HepG2 (cell line): ENCODE measurements around the gene CRYGS. TPM values are rescaled to one million over a fixed set of nuclear protein-coding genes. Genes with fewer than 3 reads are reported as not detected.
A peak's percentile ranks its signal among the peaks of the same experiment; 100 is the strongest.

Experiments used
- ATAC-seq: fragments of 200-7000 bp; cut with Tn5 transposase; 3 replicates; pipeline ENCODE4 v1.9.1; 2020; ENCODE audit warnings: mild to moderate bottlenecking, moderate library complexity
- BruUV-seq: library from RNA; stranded (reverse); fragments of 400-500 nt; replicated peaks from 2 replicates; lab custom pipeline; 2021; lab: Mats Ljungman, UMichigan
- CTCF ChIA-PET: fragments of 300-600 bp; formaldehyde crosslinking; extraction: SDS; loops from one replicate; lab custom pipeline; 2021; ENCODE audit warnings: low total read pairs, inconsistent platforms, low intra/inter-chr PET ratio; lab: Yijun Ruan, JAX
- POLR2A ChIA-PET: fragments of 350-600 bp; sonication (Branson Sonifier 250); formaldehyde crosslinking; loops from one replicate; lab custom pipeline; 2020; ENCODE audit warnings: antibody characterized with exemption, inconsistent platforms; lab: Yijun Ruan, JAX
- DNase-seq: peaks from one replicate; pipeline ENCODE4 v3.0.0-alpha.2; 2015; ENCODE audit warnings: low spot score
- FAIRE-seq: peaks from 3 replicates; lab custom pipeline; 2011; peaks lifted over from hg19 to GRCh38; lab: Jason Lieb, UNC
- H2AFZ ChIP-seq: one replicate; pipeline ENCODE4 v1.6.1; 2011; ENCODE audit warnings: low read length, inconsistent platforms
- H3K27ac ChIP-seq: fragments of 300-600 bp; 3 replicates; pipeline ENCODE4 v1.8.0; 2011; ENCODE audit warnings: mixed run types, mild to moderate bottlenecking, mixed read lengths, low read length, inconsistent platforms; ENCODE audit not compliant: insufficient read depth; ENCODE audit errors: extremely low read length
- H3K27me3 ChIP-seq, 2 experiments: fragments of 200-600 bp in 1 of 2; 2 replicates in 1 of 2; 3 replicates in 1 of 2; pipeline versions ENCODE4 v1.6.0 to v1.8.0; 2011; ENCODE audit warnings: low read length in 2 of 2, mild to moderate bottlenecking in 2 of 2, moderate library complexity in 2 of 2, inconsistent platforms in 1 of 2; ENCODE audit not compliant: insufficient read depth in 2 of 2, control insufficient read depth in 1 of 2
- H3K36me3 ChIP-seq, 2 experiments: fragments of 200-600 bp in 1 of 2; replicated peaks in 1 of 2; 2 replicates in 1 of 2; 3 replicates in 1 of 2; pipeline versions ENCODE4 v1.5.1 to v1.8.0; 2011; ENCODE audit warnings: low read length in 2 of 2, inconsistent platforms in 1 of 2; ENCODE audit not compliant: insufficient read depth in 2 of 2, control insufficient read depth in 1 of 2
- H3K4me1 ChIP-seq: 2 replicates; pipeline ENCODE4 v1.5.1; 2012; ENCODE audit warnings: low read length, inconsistent platforms; ENCODE audit not compliant: insufficient read depth
- H3K4me2 ChIP-seq: 2 replicates; pipeline ENCODE4 v1.6.0; 2011; ENCODE audit warnings: low read depth, low read length, inconsistent platforms
- H3K4me3 ChIP-seq, 3 experiments: fragments of 200-600 bp in 1 of 3; sonication (generic), shearing (Covaris generic) in 1 of 3; replicated peaks in 1 of 3; 2 replicates each; pipeline ENCODE4 v1.5.1; 2011 to 2016; ENCODE audit warnings: low read length in 3 of 3, inconsistent platforms in 2 of 3, low read depth in 2 of 3, mild to moderate bottlenecking in 2 of 3, control low read depth in 1 of 3, mixed read lengths in 1 of 3; ENCODE audit not compliant: insufficient read depth in 1 of 3
- H3K79me2 ChIP-seq: one replicate; pipeline ENCODE4 v1.6.1; 2011; ENCODE audit warnings: low read length, inconsistent platforms; ENCODE audit not compliant: insufficient read depth
- H3K9ac ChIP-seq: 2 replicates; pipeline ENCODE4 v1.6.0; 2011; ENCODE audit warnings: mild to moderate bottlenecking, low read depth, low read length, inconsistent platforms; ENCODE audit not compliant: insufficient read depth
- H3K9me3 ChIP-seq: 2 replicates; pipeline ENCODE4 v1.5.1; 2012; ENCODE audit warnings: mild to moderate bottlenecking, low read length
- H4K20me1 ChIP-seq: 2 replicates; pipeline ENCODE4 v1.6.0; 2011; ENCODE audit warnings: inconsistent platforms, mild to moderate bottlenecking, low read length, moderate library complexity; ENCODE audit not compliant: insufficient read depth
- ATAD3A ChIP-seq: sonication (generic); formaldehyde crosslinking; IDR thresholded peaks from 2 replicates; pipeline ENCODE4 v1.4.0; 2020; ENCODE audit warnings: missing genetic modification reagents
- CEBPB ChIP-seq: IDR thresholded peaks from 2 replicates; pipeline ENCODE4 v1.6.1; 2011; ENCODE audit warnings: low read depth, low read length, improper control_type of control experiment, borderline replicate concordance
- CEBPG ChIP-seq: IDR thresholded peaks from 2 replicates; pipeline ENCODE4 v1.6.1; 2016
- DPF2 ChIP-seq: sonication (generic); formaldehyde crosslinking; IDR thresholded peaks from 2 replicates; pipeline ENCODE4 v1.4.0; 2020; ENCODE audit warnings: mild to moderate bottlenecking, low read depth, missing genetic modification reagents, borderline replicate concordance
- GATA4 ChIP-seq: sonication (generic); IDR thresholded peaks from 2 replicates; pipeline ENCODE4 v1.6.1; 2016; ENCODE audit warnings: antibody characterized with exemption, low read depth, borderline replicate concordance
- HES4 ChIP-seq: sonication (generic); formaldehyde crosslinking; IDR thresholded peaks from 2 replicates; pipeline ENCODE4 v1.9.0; 2021; ENCODE audit warnings: mild to moderate bottlenecking, missing genetic modification reagents, borderline replicate concordance
- HMG20A ChIP-seq: IDR thresholded peaks from 2 replicates; pipeline ENCODE4 v1.6.1; 2016; ENCODE audit warnings: borderline replicate concordance
- IKZF4 ChIP-seq: sonication (generic); formaldehyde crosslinking; IDR thresholded peaks from 2 replicates; pipeline ENCODE4 v1.5.1; 2020; ENCODE audit warnings: borderline replicate concordance, mild to moderate bottlenecking, low read depth, missing genetic modification reagents; ENCODE audit errors: not compliant biosample characterization
- ISX ChIP-seq: sonication (generic); formaldehyde crosslinking; conservative IDR thresholded peaks from 2 replicates; pipeline ENCODE4 v1.5.0; 2020; ENCODE audit warnings: missing genetic modification reagents
- JDP2 ChIP-seq: sonication (generic); formaldehyde crosslinking; IDR thresholded peaks from 2 replicates; pipeline ENCODE4 v1.8.1; 2022; ENCODE audit warnings: missing genetic modification reagents, borderline replicate concordance
- NCOR1 ChIP-seq: fragments of 200-600 bp; sonication (generic); IDR thresholded peaks from 2 replicates; pipeline ENCODE4 v1.7.0; 2017; ENCODE audit warnings: antibody characterized with exemption, low read length, borderline replicate concordance
- NR1H2 ChIP-seq: sonication (generic); formaldehyde crosslinking; IDR thresholded peaks from 2 replicates; pipeline ENCODE4 v1.8.1; 2022; ENCODE audit warnings: low read depth, missing genetic modification reagents, borderline replicate concordance
- PAXIP1 ChIP-seq: sonication (generic); formaldehyde crosslinking; conservative IDR thresholded peaks from 2 replicates; pipeline ENCODE4 v1.4.0; 2020; ENCODE audit warnings: mild to moderate bottlenecking, missing genetic modification reagents, moderate library complexity
- RFX1 ChIP-seq: fragments of 450-650 bp; IDR thresholded peaks from 2 replicates; pipeline ENCODE4 v1.6.1; 2017
- ZNF350 ChIP-seq: sonication (generic); formaldehyde crosslinking; IDR thresholded peaks from 2 replicates; pipeline ENCODE4 v1.4.0; 2020; ENCODE audit warnings: mild to moderate bottlenecking, low read depth, missing genetic modification reagents, borderline replicate concordance
- ZNF605 ChIP-seq: sonication (generic); formaldehyde crosslinking; IDR thresholded peaks from 2 replicates; pipeline ENCODE4 v1.8.0; 2022; ENCODE audit warnings: mild to moderate bottlenecking, missing genetic modification reagents
- ZNF670 ChIP-seq: sonication (generic); formaldehyde crosslinking; IDR thresholded peaks from 2 replicates; pipeline ENCODE4 v1.8.0; 2022; ENCODE audit warnings: mild to moderate bottlenecking, missing genetic modification reagents, borderline replicate concordance
- WGBS: methylation state at CpG from one replicate; pipeline ENCODE4 v1.1.6; 2017; ENCODE audit warnings: low lambda C conversion rate; 5-methylcytosine and 5-hydroxymethylcytosine counted together
- in situ Hi-C: cut with HindIII; loops from 2 replicates; pipeline ENCODE4 v1.10.0; 2017; ENCODE audit warnings: low pct_unique_long_range_greater_than_20kb; ENCODE audit not compliant: extremely low pct_ligation_motif_present
- intact Hi-C: fragments of 100-400 bp; cut with micrococcal nuclease; formaldehyde crosslinking; loops from one replicate; pipeline ENCODE4 v1.10.0; 2022; ENCODE audit not compliant: unreplicated experiment
- polyA plus RNA-seq, 8 experiments: library from polyadenylated mRNA; depleted of rRNA in 3 of 8; stranded (reverse) in 7 of 8; unstranded in 1 of 8; fragments of >200 nt; fragmentation: Illumina TruSeq in 4 of 8; extraction: Trizol in 4 of 8; gene quantifications; 2 replicates each; pipeline versions ENCODE4 v1.2.1 to v1.2.3, GENCODE V29; 2011 to 2016; ENCODE audit warnings: low read depth in 4 of 8, missing spikeins in 1 of 8, mixed read lengths in 1 of 8; ENCODE audit not compliant: insufficient read depth in 1 of 8
- total RNA-seq, 5 experiments: library from RNA; depleted of rRNA; stranded (reverse); fragments of >200 nt; fragmentation: Illumina TruSeq; extraction: Trizol; gene quantifications; 2 replicates each; pipeline ENCODE4 v1.2.3, GENCODE V29; 2016; ENCODE audit warnings: low read depth in 1 of 5
- TF ChIP-seq, protein P1 (sequence below): IDR thresholded peaks from 2 replicates; pipeline ENCODE4 v1.6.1; 2016

CRYGS gene
- total and polyA plus RNA-seq, 2 of the 13 experiments (the other 11 are each of a cell fraction or from before 2014, with no cell fraction given) = 2.1 to 6.7 TPM

- H3K27me3 ChIP-seq = 0 out of 5 replicates have a peak, but pooled peaks cover 1 to 3% of the 10 kb centered on the region in 2 experiments
These were observed 27.5 kb downstream of the CRYGS start for GRCh38 chr3:186516646-186517045.

GRCh38 chr3:186515125-186515524, 29.1 kb downstream of the CRYGS start:
- Histone ChIP-seq H3K4me1 (peaks cover 15% of the 10 kb centered on the region), H3K4me3 (no peak overlapping the region), H4K20me1 (no peaks in the 10 kb centered on the region), H3K9me3 (no peaks in the 10 kb centered on the region), H3K79me2 (no peaks in the 10 kb centered on the region), H2AFZ (no peak overlapping the region), H3K27ac (no peak overlapping the region), H3K27me3 (peaks cover 0 to 3% of the 10 kb centered on the region in 2 experiments; a peak in 1 of 5 replicates), H3K9ac (no peak overlapping the region), H3K36me3 (no peaks in the 10 kb centered on the region), H3K4me2 (no peak overlapping the region)
- ATAC-seq (no peak), FAIRE-seq (no peak), DNase-seq (no peak)
- intact Hi-C loops (no loop called here), in situ Hi-C loops (no loop called here)
- WGBS = 29% methylated on average over 4 of the region's 4 CpGs
- POLR2A ChIA-PET = no interaction called here
- BruUV-seq = no TSS peak
- CTCF ChIA-PET = no interaction called here
- TF ChIP-seq IKZF4 (CRISPR knock-in tag) (no peak), ATAD3A (no peak), GATA4 (no peak), RFX1 (no peak), JDP2 (no peak), HES4 (CRISPR knock-in tag) (no peak), NCOR1 (no peak), PAXIP1 (CRISPR knock-in tag) (no peak), NR1H2 (CRISPR knock-in tag) (no peak), DPF2 (CRISPR knock-in tag) (no peak), HMG20A (CRISPR knock-in tag) (no peak), ZNF605 (CRISPR knock-in tag) (no peak), ZNF350 (CRISPR knock-in tag) (no peak), ZNF670 (CRISPR knock-in tag) (no peak)
- TF ChIP-seq, protein P1, sequence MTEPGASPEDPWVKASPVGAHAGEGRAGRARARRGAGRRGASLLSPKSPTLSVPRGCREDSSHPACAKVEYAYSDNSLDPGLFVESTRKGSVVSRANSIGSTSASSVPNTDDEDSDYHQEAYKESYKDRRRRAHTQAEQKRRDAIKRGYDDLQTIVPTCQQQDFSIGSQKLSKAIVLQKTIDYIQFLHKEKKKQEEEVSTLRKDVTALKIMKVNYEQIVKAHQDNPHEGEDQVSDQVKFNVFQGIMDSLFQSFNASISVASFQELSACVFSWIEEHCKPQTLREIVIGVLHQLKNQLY = no peak

More at GRCh38 chr3:186516646-186517045, 27.5 kb downstream of the CRYGS start:
- TF ChIP-seq CEBPB (peak; percentile 74), CEBPG (0 out of 2 replicates have a peak, but pooled peaks have one; percentile 42), ISX (CRISPR knock-in tag) (no peak)
- POLR2A ChIA-PET = no interaction called here
- in situ Hi-C loops = no loop called here
- Histone ChIP-seq H3K4me2 (no peak overlapping the region), H3K36me3 (no peaks in the 10 kb centered on the region), H3K79me2 (no peaks in the 10 kb centered on the region), H3K9me3 (no peaks in the 10 kb centered on the region), H3K4me1 (peaks cover 28% of the 10 kb centered on the region), H3K9ac (no peak overlapping the region), H3K27ac (no peak overlapping the region), H3K4me3 (no peak overlapping the region), H4K20me1 (no peaks in the 10 kb centered on the region), H2AFZ (no peak overlapping the region)
- CTCF ChIA-PET = no interaction called here
- no peak for ATAC-seq
- no peak for FAIRE-seq
- no TSS peak for BruUV-seq
- 9% methylated on average over 1 of the region's 2 CpGs for WGBS
- no peak for DNase-seq
- intact Hi-C loops = no loop called here
